HFFc6 (cell line): ENCODE data around the gene DDIAS. TPM values are rescaled to one million over a fixed set of nuclear protein-coding genes. Genes with fewer than 3 reads are reported as not detected.

ENCODE experiments used
- DNase-seq: peaks from one replicate; pipeline ENCODE4 v3.0.0-alpha.2; 2018
- H3K27ac Mint-ChIP-seq: 2 replicates; pipeline ENCODE4 v1.8.0; 2020; ENCODE audit warnings: mild to moderate bottlenecking, mixed read lengths
- H3K27me3 Mint-ChIP-seq: 2 replicates; pipeline ENCODE4 v1.8.0; 2021; ENCODE audit warnings: mild to moderate bottlenecking, moderate library complexity, mixed read lengths; ENCODE audit not compliant: insufficient read depth
- H3K36me3 Mint-ChIP-seq: 2 replicates; pipeline ENCODE4 v1.8.0; 2021; ENCODE audit warnings: low read depth, mixed read lengths
- H3K4me1 Mint-ChIP-seq: 2 replicates; pipeline ENCODE4 v1.8.0; 2020; ENCODE audit warnings: low read depth, mixed read lengths
- H3K4me3 Mint-ChIP-seq: 2 replicates; pipeline ENCODE4 v1.8.0; 2020; ENCODE audit warnings: mild to moderate bottlenecking, moderate library complexity, mixed read lengths
- H3K9me3 Mint-ChIP-seq: 2 replicates; pipeline ENCODE4 v1.8.0; 2020; ENCODE audit warnings: mild to moderate bottlenecking, mixed read lengths
- CTCF ChIP-seq: fragments of 200-600 bp; sonication (generic); IDR thresholded peaks from 2 replicates; pipeline ENCODE4 v1.5.0; 2021; ENCODE audit warnings: antibody characterized with exemption, mild to moderate bottlenecking
- total RNA-seq, 6 experiments: library from RNA; stranded (reverse); fragmentation: NEBNext Ultra II Directional; extraction: Animal tissue kit (Norgen Biotek cat#: 25700); gene quantifications; 2 replicates in 1 of 6; 3 replicates in 5 of 6; pipeline ENCODE4 v1.2.3, GENCODE V29; 2021

DDIAS gene
- total RNA-seq, 6 experiments from 2014 or later: 4.7 to 9.7 (median 8.4) TPM

DNA sequence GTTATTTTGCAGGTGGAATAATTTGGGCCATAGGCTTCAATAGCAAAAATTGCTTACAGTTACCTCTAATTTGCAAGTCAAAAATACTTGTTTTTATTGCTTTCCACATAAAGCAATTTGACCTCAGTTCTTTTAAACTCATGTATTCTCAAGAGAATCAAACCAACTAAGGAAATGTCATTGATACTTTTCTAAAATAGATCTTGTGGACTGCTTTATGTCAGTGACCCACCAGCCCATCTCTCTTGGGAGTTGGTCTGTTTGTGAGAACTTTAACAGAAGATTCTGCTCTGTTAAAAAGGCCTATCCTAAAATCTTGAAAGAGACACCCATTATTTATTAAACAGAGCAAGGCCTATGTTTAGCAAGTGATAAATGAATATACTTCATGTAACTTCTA lies 75.2 kb downstream of the DDIAS start:
- Mint-ChIP-seq H3K4me1 (peaks cover 74% of the 10 kb centered on the region), H3K36me3 (peaks cover 28% of the 10 kb centered on the region), H3K27ac (no peak overlapping the region), H3K9me3 (no peaks in the 10 kb centered on the region), H3K4me3 (no peak overlapping the region), H3K27me3 (no peaks in the 10 kb centered on the region; the same call in none of the 2 replicates)
- TF ChIP-seq CTCF: no peak
- no peak for DNase-seq

- Mint-ChIP-seq H3K4me1 (peaks cover 70% of the 10 kb centered on the region), H3K27ac (peak overlapping the region; percentile 85), H3K36me3 (peaks cover 33% of the 10 kb centered on the region), H3K9me3 (no peaks in the 10 kb centered on the region), H3K27me3 (no peaks in the 10 kb centered on the region; the same call in none of the 2 replicates), H3K4me3 (peak overlapping the region; percentile 70)
- DNase-seq: peak; percentile 74
- TF ChIP-seq CTCF: no peak
Observed at GRCh38 chr11:82978422-82979099, 77.0 kb downstream of the DDIAS start.

DNA sequence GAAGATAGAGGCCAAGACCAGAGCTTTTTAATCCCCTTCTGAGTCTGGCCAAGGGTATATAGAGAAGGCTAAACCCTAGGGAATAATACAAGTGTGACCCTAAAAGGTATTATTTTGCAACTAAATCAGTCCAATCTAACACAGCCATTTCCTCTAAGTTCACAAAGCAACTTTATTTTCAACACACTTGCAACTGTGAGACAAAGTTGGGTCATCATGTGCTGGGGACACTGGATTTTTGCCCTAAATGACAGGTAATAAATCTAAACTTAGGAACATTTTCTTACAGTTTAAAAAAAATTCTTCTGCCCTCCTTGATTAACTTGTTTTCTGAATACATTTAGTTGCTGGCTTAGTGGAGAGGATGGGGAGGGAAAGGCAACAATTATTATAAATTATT lies 78.3 kb downstream of the DDIAS start:
- Mint-ChIP-seq H3K4me1 (peaks cover 70% of the 10 kb centered on the region), H3K9me3 (no peaks in the 10 kb centered on the region), H3K36me3 (peaks cover 42% of the 10 kb centered on the region), H3K27me3 (no peaks in the 10 kb centered on the region; the same call in 1 of the 2 replicates), H3K4me3 (peak overlapping the region; percentile 61), H3K27ac (peak overlapping the region; percentile 80)
- DNase-seq: no peak
- no peak for TF ChIP-seq CTCF

DNA sequence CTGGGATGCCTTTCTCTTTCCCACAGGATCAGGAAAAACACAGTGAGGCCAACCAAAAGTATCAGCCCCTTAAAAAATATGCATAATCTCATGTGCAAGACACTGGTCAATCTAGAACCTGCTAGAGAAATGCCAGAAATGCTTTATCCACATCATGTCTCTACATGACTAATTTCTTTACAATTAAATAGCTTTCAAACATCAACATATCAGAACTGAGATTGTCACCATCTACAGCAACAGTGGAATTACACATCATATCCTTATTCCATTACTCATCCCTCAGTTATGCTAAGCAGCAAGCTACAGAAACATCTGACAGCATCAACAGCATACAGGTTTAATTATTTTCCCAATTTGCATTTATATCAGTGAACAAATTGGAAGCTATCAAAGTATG lies 78.8 kb downstream of the DDIAS start:
- peak; percentile 79 for DNase-seq
- no peak for TF ChIP-seq CTCF
- H3K4me1 Mint-ChIP-seq: peaks cover 67% of the 10 kb centered on the region
- H3K27ac Mint-ChIP-seq: peak overlapping the region; percentile 80
- H3K27me3 Mint-ChIP-seq: no peaks in the 10 kb centered on the region; the same call in 1 of the 2 replicates
- peak overlapping the region; percentile 61 for H3K4me3 Mint-ChIP-seq
- H3K36me3 Mint-ChIP-seq: peaks cover 42% of the 10 kb centered on the region
- no peaks in the 10 kb centered on the region for H3K9me3 Mint-ChIP-seq

DNA sequence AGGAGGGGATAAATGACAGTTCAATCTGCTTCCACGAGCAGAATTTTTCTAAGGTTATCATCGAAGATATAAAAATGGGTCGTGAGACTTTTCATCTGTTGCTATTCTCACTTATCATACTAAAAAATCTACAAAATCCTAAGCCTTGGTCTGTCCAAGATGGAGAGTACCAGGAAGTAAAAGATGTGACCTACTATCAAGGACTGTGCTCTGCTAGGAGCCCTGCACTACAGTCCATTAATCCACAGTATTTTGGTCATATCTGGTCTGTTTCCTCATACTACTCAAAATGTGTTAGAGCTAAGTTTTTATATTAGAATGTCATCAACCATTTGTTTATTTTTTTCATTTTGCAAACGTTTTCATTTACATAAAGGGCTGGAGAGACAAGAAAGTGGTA lies 79.4 kb downstream of the DDIAS start:
- DNase-seq: no peak
- Mint-ChIP-seq H3K36me3 (peaks cover 42% of the 10 kb centered on the region), H3K27me3 (no peaks in the 10 kb centered on the region; the same call in 1 of the 2 replicates), H3K4me1 (peaks cover 61% of the 10 kb centered on the region), H3K9me3 (no peaks in the 10 kb centered on the region), H3K4me3 (no peak overlapping the region), H3K27ac (peak overlapping the region; percentile 80)
- TF ChIP-seq CTCF: no peak
